Activated CD8-positive, alpha-beta T cell treated with anti-CD3 and anti-CD28 coated beads, Interleukin-2, amount 10 ng/mL, durations not matched to agents 7 days and 5 days (primary cell): Measurements from ENCODE around the gene C14orf132. TPM values are rescaled to one million over a fixed set of nuclear protein-coding genes. Genes with fewer than 3 reads are reported as not detected.

Experiments
- ATAC-seq: fragments of 150-1000 bp; cut with Tn5 transposase; one replicate; pipeline ENCODE4 v1.10.0; 2021; ENCODE audit warnings: moderate library complexity
- CTCF ChIA-PET: fragments of 350-600 bp; sonication (Branson Sonifier 250); formaldehyde crosslinking; loops from one replicate; lab custom pipeline; 2021; ENCODE audit warnings: antibody characterized with exemption; lab: Charles Lee
- POLR2A ChIA-PET: fragments of 350-600 bp; sonication (Branson Sonifier 250); formaldehyde crosslinking; loops from one replicate; lab custom pipeline; 2021; ENCODE audit warnings: antibody characterized with exemption; lab: Charles Lee
- DNase-seq: peaks from one replicate; pipeline ENCODE4 v3.0.0-alpha.2; 2020
- H3K27ac Mint-ChIP-seq: one replicate; pipeline ENCODE4 v1.8.0; 2021; ENCODE audit warnings: mild to moderate bottlenecking, mixed read lengths
- H3K27me3 Mint-ChIP-seq: one replicate; pipeline ENCODE4 v1.8.0; 2021; ENCODE audit warnings: low read depth, mixed read lengths
- H3K36me3 Mint-ChIP-seq: one replicate; pipeline ENCODE4 v1.8.0; 2021; ENCODE audit warnings: low read depth, mixed read lengths
- H3K4me1 Mint-ChIP-seq: one replicate; pipeline ENCODE4 v1.8.0; 2021; ENCODE audit warnings: low read depth, mixed read lengths
- H3K4me3 Mint-ChIP-seq: one replicate; pipeline ENCODE4 v1.8.0; 2021; ENCODE audit warnings: mild to moderate bottlenecking, mixed read lengths
- H3K9me3 Mint-ChIP-seq: one replicate; pipeline ENCODE4 v1.8.0; 2022; ENCODE audit warnings: mixed read lengths; ENCODE audit not compliant: insufficient read depth
- total RNA-seq, 2 experiments: library from RNA; stranded (reverse); gene quantifications; one replicate each; pipeline ENCODE4 v1.2.3, GENCODE V29; 2021

Gene C14orf132
- total RNA-seq, 2 experiments from 2014 or later = 0.42 to 0.50 TPM

- H3K27ac Mint-ChIP-seq = no peak overlapping the region
- no peak for DNase-seq
- H3K4me1 Mint-ChIP-seq = no peaks in the 10 kb centered on the region
- no peak for ATAC-seq
- no peaks in the 10 kb centered on the region for H3K27me3 Mint-ChIP-seq
- no peak overlapping the region for H3K4me3 Mint-ChIP-seq
- POLR2A ChIA-PET = no interaction called here
- CTCF ChIA-PET = interaction anchor here (0.8 to 1.5 kb wide), 3 partner anchors 12 to 220 kb away, joined by 3 to 4 read pairs (median 3); no protein-coding TSS in a partner anchor
- H3K9me3 Mint-ChIP-seq = no peaks in the 10 kb centered on the region
- no peaks in the 10 kb centered on the region for H3K36me3 Mint-ChIP-seq
Measured at GRCh38 chr14:96055753-96056508, 16.8 kb downstream of the C14orf132 start.

GRCh38 chr14:96056509-96057422 lies 17.6 kb downstream of the C14orf132 start:
- no peaks in the 10 kb centered on the region for H3K9me3 Mint-ChIP-seq
- DNase-seq (no peak), ATAC-seq (no peak)
- POLR2A ChIA-PET = no interaction called here
- CTCF ChIA-PET = interaction anchor here (0.8 to 1.5 kb wide), 3 partner anchors 11 to 219 kb away, joined by 3 to 4 read pairs (median 3); no protein-coding TSS in a partner anchor
- no peaks in the 10 kb centered on the region for H3K4me1 Mint-ChIP-seq
- H3K4me3 Mint-ChIP-seq = no peak overlapping the region
- no peak overlapping the region for H3K27ac Mint-ChIP-seq
- H3K27me3 Mint-ChIP-seq = no peaks in the 10 kb centered on the region
- H3K36me3 Mint-ChIP-seq = no peaks in the 10 kb centered on the region

- DNase-seq (no peak), ATAC-seq (no peak)
- no peaks in the 10 kb centered on the region for H3K4me1 Mint-ChIP-seq
- peaks cover 6% of the 10 kb centered on the region for H3K27me3 Mint-ChIP-seq
- ChIA-PET CTCF (no interaction called here), POLR2A (no interaction called here)
- no peak overlapping the region for H3K4me3 Mint-ChIP-seq
- H3K9me3 Mint-ChIP-seq = no peaks in the 10 kb centered on the region
- H3K36me3 Mint-ChIP-seq = no peaks in the 10 kb centered on the region
- H3K27ac Mint-ChIP-seq = no peak overlapping the region
Measured at GRCh38 chr14:96057738-96058137, 18.6 kb downstream of the C14orf132 start.

DNA sequence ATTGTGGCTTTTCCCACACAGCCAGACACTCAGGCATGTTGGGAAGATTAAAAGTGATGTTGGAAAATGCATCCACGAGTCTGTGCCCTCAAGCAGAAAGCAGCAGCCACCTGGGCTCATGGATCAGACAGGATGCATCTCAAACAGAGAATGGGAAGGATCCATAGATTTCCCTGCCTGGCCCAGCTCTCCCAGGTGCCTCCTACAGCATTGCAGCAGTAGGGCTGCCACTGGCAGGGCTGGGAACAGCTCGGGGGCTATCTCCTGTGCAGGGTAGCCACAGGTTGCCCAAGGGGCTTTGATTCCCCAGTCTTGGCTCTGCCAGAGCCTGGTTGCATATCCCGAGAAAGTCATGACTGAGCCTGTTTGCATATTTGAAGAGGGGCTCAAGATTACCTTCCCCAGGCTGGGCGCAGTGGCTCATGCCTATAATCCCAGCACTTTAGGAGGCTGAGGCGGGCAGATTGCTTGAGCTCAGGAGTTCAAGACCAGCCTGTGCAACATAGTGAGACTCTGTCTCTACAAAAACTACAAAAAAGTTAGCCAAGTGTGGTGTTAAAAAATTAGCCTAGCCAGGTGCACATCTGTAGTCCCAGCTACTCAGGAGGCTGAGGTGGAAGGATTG lies 19.5 kb downstream of the C14orf132 start:
- Mint-ChIP-seq H3K27ac (no peak overlapping the region), H3K4me3 (no peak overlapping the region), H3K4me1 (no peaks in the 10 kb centered on the region), H3K9me3 (no peaks in the 10 kb centered on the region), H3K27me3 (peaks cover 6% of the 10 kb centered on the region), H3K36me3 (no peaks in the 10 kb centered on the region)
- POLR2A ChIA-PET = no interaction called here
- ATAC-seq (no peak), DNase-seq (no peak)
- CTCF ChIA-PET = no interaction called here

DNA sequence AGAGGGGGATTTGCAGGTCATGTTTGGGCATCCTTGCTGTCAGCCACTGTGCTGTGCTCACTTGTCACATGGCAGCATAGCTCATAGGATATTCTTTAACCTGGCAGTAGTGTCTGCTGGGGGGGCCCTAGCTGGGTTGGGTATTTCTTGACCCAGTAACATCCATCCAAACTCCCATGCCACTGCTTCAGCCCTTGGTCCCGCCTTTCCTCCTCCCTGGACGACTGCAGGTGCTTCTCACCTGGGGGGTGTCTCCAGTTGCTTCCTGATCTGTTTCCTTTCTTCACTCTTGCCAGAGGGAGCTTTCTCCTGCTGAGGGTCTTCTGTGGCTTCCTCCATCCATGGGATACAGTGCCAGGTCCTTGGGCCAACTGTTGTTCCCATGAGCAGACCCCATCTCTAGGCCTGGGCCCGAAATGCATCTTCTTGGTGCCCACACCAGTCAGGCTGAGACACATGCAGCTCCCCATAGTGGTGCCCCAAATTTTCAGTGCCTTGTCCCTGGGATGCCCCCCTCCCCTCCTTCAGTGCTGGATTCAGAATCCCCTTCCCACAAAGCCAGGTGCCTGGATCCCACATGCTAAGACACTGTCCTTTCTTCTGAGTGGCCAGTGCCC lies 20.5 kb downstream of the C14orf132 start:
- H3K27ac Mint-ChIP-seq = no peak overlapping the region
- ChIA-PET POLR2A (interaction anchor here (0.6 kb wide), 2 partner anchors 11 to 60 kb away, joined by 3 read pairs; no protein-coding TSS in a partner anchor), CTCF (no interaction called here)
- no peaks in the 10 kb centered on the region for H3K36me3 Mint-ChIP-seq
- H3K4me3 Mint-ChIP-seq = no peak overlapping the region
- no peaks in the 10 kb centered on the region for H3K4me1 Mint-ChIP-seq
- H3K27me3 Mint-ChIP-seq = peaks cover 6% of the 10 kb centered on the region
- no peaks in the 10 kb centered on the region for H3K9me3 Mint-ChIP-seq
- no peak for DNase-seq
- ATAC-seq = no peak

GRCh38 chr14:96060186-96060933 lies 21.2 kb downstream of the C14orf132 start:
- ChIA-PET CTCF (interaction anchor here (0.7 to 0.9 kb wide), 3 partner anchors 19 to 38 kb away, joined by 3 read pairs; no protein-coding TSS in a partner anchor), POLR2A (interaction anchor here (0.6 kb wide), 1 partner anchor 10 kb away, joined by 3 read pairs; no protein-coding TSS in a partner anchor)
- H3K27me3 Mint-ChIP-seq = peaks cover 6% of the 10 kb centered on the region
- H3K4me3 Mint-ChIP-seq = no peak overlapping the region
- H3K4me1 Mint-ChIP-seq = no peaks in the 10 kb centered on the region
- H3K36me3 Mint-ChIP-seq = no peaks in the 10 kb centered on the region
- ATAC-seq = no peak
- H3K9me3 Mint-ChIP-seq = no peaks in the 10 kb centered on the region
- no peak overlapping the region for H3K27ac Mint-ChIP-seq
- DNase-seq = no peak

DNA sequence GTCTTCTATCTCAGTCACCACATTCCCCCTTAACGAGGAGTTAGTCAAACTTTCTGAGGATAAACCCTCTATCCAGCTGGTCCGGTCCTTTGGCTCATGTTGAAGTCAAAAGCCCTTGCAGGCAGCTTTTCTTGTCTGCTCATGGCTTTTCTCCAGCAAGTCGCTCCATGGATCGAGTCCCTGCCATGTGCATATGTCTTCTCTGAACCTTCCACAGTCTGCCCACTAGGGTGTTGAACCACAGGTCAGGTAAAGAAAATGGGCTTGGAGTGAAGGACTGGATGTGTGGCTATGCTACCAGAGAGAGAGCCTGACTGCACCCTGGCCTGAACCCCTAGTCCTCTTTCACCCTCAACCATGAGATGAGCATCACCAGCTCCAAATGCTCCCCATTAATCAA lies 22.8 kb downstream of the C14orf132 start:
- POLR2A ChIA-PET = no interaction called here
- no peak for ATAC-seq
- no peaks in the 10 kb centered on the region for H3K9me3 Mint-ChIP-seq
- no peak overlapping the region for H3K27ac Mint-ChIP-seq
- H3K27me3 Mint-ChIP-seq = peaks cover 6% of the 10 kb centered on the region
- H3K4me3 Mint-ChIP-seq = no peak overlapping the region
- no peak for DNase-seq
- CTCF ChIA-PET = no interaction called here
- no peaks in the 10 kb centered on the region for H3K36me3 Mint-ChIP-seq
- H3K4me1 Mint-ChIP-seq = no peaks in the 10 kb centered on the region

GRCh38 chr14:96062506-96062905 lies 23.3 kb downstream of the C14orf132 start:
- POLR2A ChIA-PET = no interaction called here
- ATAC-seq = no peak

DNA sequence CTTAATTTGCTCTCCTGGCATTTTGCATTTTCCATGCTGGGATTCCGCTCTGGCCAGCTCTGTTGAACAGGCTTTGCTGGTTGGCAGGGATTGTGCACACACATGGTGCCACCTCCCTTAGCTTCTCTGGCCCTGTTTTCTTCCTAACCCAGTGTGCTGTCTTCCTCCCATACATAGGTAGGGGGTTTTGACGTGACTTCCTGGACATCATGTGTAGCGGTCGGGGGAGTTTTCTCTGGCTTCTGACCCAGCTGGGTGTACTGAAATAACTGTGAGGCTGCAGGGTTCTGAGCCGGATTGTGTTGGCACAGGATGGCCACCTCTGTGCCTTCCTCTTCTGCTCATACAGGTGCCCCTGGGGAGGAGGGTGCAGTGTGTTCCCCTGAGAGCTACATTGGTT lies 25.7 kb downstream of the C14orf132 start:
- ChIA-PET POLR2A (no interaction called here), CTCF (no interaction called here)
- peaks cover 6% of the 10 kb centered on the region for H3K27me3 Mint-ChIP-seq
- DNase-seq (no peak), ATAC-seq (no peak)
- no peaks in the 10 kb centered on the region for H3K4me1 Mint-ChIP-seq
- no peaks in the 10 kb centered on the region for H3K9me3 Mint-ChIP-seq
- H3K36me3 Mint-ChIP-seq = no peaks in the 10 kb centered on the region
- H3K4me3 Mint-ChIP-seq = no peak overlapping the region
- no peak overlapping the region for H3K27ac Mint-ChIP-seq

More at GRCh38 chr14:96062506-96062905, 23.3 kb downstream of the C14orf132 start:
- Mint-ChIP-seq H3K27ac (no peak overlapping the region), H3K27me3 (peaks cover 6% of the 10 kb centered on the region), H3K4me1 (no peaks in the 10 kb centered on the region), H3K36me3 (no peaks in the 10 kb centered on the region), H3K4me3 (no peak overlapping the region), H3K9me3 (no peaks in the 10 kb centered on the region)
- CTCF ChIA-PET = no interaction called here
- DNase-seq = no peak

GRCh38 chr14:96065661-96066459 lies 26.7 kb downstream of the C14orf132 start:
- DNase-seq (no peak), ATAC-seq (no peak)
- Mint-ChIP-seq H3K27me3 (peaks cover 6% of the 10 kb centered on the region), H3K9me3 (no peaks in the 10 kb centered on the region), H3K36me3 (no peaks in the 10 kb centered on the region), H3K27ac (no peak overlapping the region), H3K4me1 (no peaks in the 10 kb centered on the region), H3K4me3 (no peak overlapping the region)
- ChIA-PET POLR2A (interaction anchor here (0.6 kb wide), 1 partner anchor 1391 kb away, joined by 3 read pairs; no protein-coding TSS in a partner anchor), CTCF (no interaction called here)
